Measurements from ENCODE around the gene GLS. TPM values are rescaled to one million over a fixed set of nuclear protein-coding genes. Genes with fewer than 3 reads are reported as not detected.

The GLS gene
- total and polyA plus RNA-seq, 7 donors = 6.9 to 30.6 (median 26.7) TPM

DNA sequence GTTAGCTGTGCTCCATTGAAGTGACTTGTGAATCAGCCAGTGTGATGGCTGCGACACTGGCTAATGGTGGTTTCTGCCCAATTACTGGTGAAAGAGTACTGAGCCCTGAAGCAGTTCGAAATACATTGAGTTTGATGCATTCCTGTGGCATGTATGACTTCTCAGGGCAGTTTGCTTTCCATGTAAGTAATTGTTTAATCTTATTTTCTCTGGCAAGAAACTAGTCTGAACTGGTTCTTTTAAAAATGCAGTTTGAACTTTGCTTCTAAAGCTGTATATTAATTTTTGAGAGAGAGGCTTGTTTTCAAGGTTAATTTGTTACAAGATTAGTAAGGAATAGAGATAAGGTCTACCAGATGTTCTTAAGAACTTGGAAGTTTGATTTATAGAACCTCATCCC, 46.7 kb downstream of the GLS start:
- WGBS, 3 donors = 90 to 97% (median 94%) methylated on average over 2 of the region's 2 CpGs
- intact Hi-C loops (cut with DNase I) = loop anchor here in 1 of 2 donors (5.0 kb wide), 2 partner anchors 45 to 65 kb away; partner anchors contain the start of gene GLS
- H3K4me3 ChIP-seq = no peak overlapping the region
- peaks cover under 1 to 98% of the 10 kb centered on the region in 2 donors for H3K36me3 ChIP-seq (ENCODE audit: insufficient read depth in 1 of 2, low read depth in 1 of 2)
- no peaks in the 10 kb centered on the region for H3K27me3 ChIP-seq (ENCODE audit: insufficient read depth in 3 of 3, low read length in 2 of 3)
- TF ChIP-seq, protein P1, sequence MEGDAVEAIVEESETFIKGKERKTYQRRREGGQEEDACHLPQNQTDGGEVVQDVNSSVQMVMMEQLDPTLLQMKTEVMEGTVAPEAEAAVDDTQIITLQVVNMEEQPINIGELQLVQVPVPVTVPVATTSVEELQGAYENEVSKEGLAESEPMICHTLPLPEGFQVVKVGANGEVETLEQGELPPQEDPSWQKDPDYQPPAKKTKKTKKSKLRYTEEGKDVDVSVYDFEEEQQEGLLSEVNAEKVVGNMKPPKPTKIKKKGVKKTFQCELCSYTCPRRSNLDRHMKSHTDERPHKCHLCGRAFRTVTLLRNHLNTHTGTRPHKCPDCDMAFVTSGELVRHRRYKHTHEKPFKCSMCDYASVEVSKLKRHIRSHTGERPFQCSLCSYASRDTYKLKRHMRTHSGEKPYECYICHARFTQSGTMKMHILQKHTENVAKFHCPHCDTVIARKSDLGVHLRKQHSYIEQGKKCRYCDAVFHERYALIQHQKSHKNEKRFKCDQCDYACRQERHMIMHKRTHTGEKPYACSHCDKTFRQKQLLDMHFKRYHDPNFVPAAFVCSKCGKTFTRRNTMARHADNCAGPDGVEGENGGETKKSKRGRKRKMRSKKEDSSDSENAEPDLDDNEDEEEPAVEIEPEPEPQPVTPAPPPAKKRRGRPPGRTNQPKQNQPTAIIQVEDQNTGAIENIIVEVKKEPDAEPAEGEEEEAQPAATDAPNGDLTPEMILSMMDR (IDR thresholded peaks at IDR 0.05) = no peak
- DNase-seq (no peak), ATAC-seq (no peak)
- no peaks in the 10 kb centered on the region for H3K9me3 ChIP-seq
- no peak overlapping the region for H3K27ac ChIP-seq
- no peaks in the 10 kb centered on the region for H3K4me1 ChIP-seq

- intact Hi-C loops (cut with DNase I) = loop anchor here in 1 of 2 donors (5.0 kb wide), 2 partner anchors 48 to 62 kb away; partner anchors contain the start of gene GLS
- ATAC-seq = no peak
- H3K4me1 ChIP-seq = no peaks in the 10 kb centered on the region
- WGBS, 3 donors = 92 to 97% (median 94%) methylated on average over 7 of the region's 7 CpGs
- no peak overlapping the region for H3K27ac ChIP-seq
- H3K9me3 ChIP-seq = no peaks in the 10 kb centered on the region
- peaks cover 0 to 80% of the 10 kb centered on the region in 2 donors for H3K36me3 ChIP-seq (ENCODE audit: insufficient read depth in 1 of 2, low read depth in 1 of 2)
- no peak for DNase-seq
- H3K4me3 ChIP-seq = no peak overlapping the region
- TF ChIP-seq, protein P1 (IDR thresholded peaks at IDR 0.05) = no peak
- H3K27me3 ChIP-seq (ENCODE audit: insufficient read depth in 3 of 3, low read length in 2 of 3) = no peaks in the 10 kb centered on the region
Measured at GRCh38 chr2:190929919-190930318, 49.3 kb downstream of the GLS start.

GRCh38 chr2:190930411-190930810, 49.8 kb downstream of the GLS start:
- 81 to 92% (median 81%) methylated on average over 3 of the region's 3 CpGs for WGBS, 3 donors
- Histone ChIP-seq H3K36me3 (ENCODE audit: insufficient read depth in 1 of 2, low read depth in 1 of 2) (peaks cover 0 to 75% of the 10 kb centered on the region in 2 donors), H3K4me3 (no peak overlapping the region), H3K27ac (no peak overlapping the region), H3K9me3 (no peaks in the 10 kb centered on the region), H3K4me1 (no peaks in the 10 kb centered on the region), H3K27me3 (ENCODE audit: insufficient read depth in 3 of 3, low read length in 2 of 3) (no peaks in the 10 kb centered on the region)
- intact Hi-C loops (cut with DNase I) = no loop called here
- DNase-seq (no peak), ATAC-seq (no peak)
- TF ChIP-seq, protein P1 (IDR thresholded peaks at IDR 0.05) = no peak

DNA sequence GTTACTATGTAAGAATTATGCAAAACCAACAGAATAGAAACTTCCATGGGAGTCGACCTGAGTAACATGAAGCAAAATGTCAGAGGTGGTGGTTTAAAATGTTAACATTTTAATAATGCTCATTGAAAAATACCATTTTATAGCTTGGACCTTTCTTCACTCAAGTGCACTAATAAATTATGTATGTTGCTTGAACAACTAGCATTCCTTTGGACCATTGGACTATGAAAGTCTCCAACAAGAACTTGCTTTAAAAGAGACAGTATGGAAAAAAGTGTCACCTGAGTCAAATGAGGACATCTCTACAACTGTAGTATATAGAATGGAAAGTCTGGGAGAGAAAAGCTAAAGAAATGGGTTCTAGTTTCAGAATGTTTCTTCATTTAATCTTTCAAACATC, 51.9 kb downstream of the GLS start:
- peaks cover 0 to 54% of the 10 kb centered on the region in 2 donors for H3K36me3 ChIP-seq (ENCODE audit: insufficient read depth in 1 of 2, low read depth in 1 of 2)
- H3K27ac ChIP-seq = no peak overlapping the region
- 84% methylated on average over 1 of the region's 1 CpG for WGBS, 3 donors
- ATAC-seq (no peak), DNase-seq (no peak)
- no peaks in the 10 kb centered on the region for H3K4me1 ChIP-seq
- intact Hi-C loops (cut with DNase I) = no loop called here
- no peaks in the 10 kb centered on the region for H3K27me3 ChIP-seq (ENCODE audit: insufficient read depth in 3 of 3, low read length in 2 of 3)
- TF ChIP-seq, protein P1 (IDR thresholded peaks at IDR 0.05) = no peak
- H3K9me3 ChIP-seq = no peaks in the 10 kb centered on the region
- H3K4me3 ChIP-seq = no peak overlapping the region

DNA sequence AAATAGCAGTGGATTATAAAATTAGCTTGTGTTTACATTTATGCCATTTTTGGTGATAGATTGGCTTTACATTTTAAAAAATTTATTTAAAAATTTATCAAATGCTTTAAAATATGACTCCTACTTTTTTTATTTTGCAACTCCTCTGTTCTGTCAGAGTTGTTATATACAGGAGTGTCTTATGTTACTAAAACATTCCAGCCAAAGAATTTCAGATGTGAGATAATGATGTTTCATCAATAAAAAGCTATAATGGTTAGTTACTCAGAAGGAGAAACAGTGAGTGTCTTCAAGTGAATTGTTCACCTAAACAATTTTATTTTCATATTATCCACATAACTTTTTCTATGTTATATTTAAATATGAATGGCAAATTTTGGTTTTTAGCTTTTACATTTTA, 52.7 kb downstream of the GLS start:
- no peak overlapping the region for H3K27ac ChIP-seq
- H3K27me3 ChIP-seq (ENCODE audit: insufficient read depth in 3 of 3, low read length in 2 of 3) = no peaks in the 10 kb centered on the region
- no peak overlapping the region for H3K4me3 ChIP-seq
- TF ChIP-seq, protein P1 (IDR thresholded peaks at IDR 0.05) = no peak
- DNase-seq (no peak), ATAC-seq (no peak)
- peaks cover 0 to 45% of the 10 kb centered on the region in 2 donors for H3K36me3 ChIP-seq (ENCODE audit: insufficient read depth in 1 of 2, low read depth in 1 of 2)
- H3K4me1 ChIP-seq = peaks cover 2% of the 10 kb centered on the region
- H3K9me3 ChIP-seq = no peaks in the 10 kb centered on the region
- intact Hi-C loops (cut with DNase I) = no loop called here

All from psoas muscle (tissue), 8 donors.